ENCODE results near the gene BROX.

DNA sequence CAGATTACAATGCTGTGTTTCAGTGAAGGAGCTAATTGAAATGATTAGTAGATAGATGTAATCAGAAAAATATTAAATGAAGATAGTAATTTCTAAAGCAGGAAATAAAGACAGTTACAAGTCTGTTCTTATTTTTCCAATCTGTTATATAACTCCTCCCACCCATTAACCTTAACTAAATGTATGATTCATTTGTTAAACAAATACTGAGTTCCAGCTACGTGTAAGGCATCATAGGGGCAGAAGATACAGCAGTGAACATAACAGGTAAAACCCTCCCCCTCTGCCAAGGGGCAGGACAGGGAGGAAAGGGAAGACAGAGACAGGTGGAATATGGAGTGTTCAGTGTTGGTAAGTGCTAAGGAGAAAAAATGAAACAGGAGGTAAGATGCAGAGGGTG, 24.6 kb downstream of the BROX start, which contains the start of gene FAM177B:
- TF ChIP-seq EZH2phosphoT487 (conservative IDR thresholded peaks at IDR 0.05; ENCODE audit: low read length) = no peak
- TF ChIP-seq, protein P1, sequence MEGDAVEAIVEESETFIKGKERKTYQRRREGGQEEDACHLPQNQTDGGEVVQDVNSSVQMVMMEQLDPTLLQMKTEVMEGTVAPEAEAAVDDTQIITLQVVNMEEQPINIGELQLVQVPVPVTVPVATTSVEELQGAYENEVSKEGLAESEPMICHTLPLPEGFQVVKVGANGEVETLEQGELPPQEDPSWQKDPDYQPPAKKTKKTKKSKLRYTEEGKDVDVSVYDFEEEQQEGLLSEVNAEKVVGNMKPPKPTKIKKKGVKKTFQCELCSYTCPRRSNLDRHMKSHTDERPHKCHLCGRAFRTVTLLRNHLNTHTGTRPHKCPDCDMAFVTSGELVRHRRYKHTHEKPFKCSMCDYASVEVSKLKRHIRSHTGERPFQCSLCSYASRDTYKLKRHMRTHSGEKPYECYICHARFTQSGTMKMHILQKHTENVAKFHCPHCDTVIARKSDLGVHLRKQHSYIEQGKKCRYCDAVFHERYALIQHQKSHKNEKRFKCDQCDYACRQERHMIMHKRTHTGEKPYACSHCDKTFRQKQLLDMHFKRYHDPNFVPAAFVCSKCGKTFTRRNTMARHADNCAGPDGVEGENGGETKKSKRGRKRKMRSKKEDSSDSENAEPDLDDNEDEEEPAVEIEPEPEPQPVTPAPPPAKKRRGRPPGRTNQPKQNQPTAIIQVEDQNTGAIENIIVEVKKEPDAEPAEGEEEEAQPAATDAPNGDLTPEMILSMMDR (IDR thresholded peaks at IDR 0.05; ENCODE audit: insufficient read depth, low read length, poor library complexity, severe bottlenecking) = no peak
